Astrocyte of the spinal cord (primary cell): ENCODE data around the gene DYNC1I1.
A peak's percentile ranks its signal among the peaks of the same experiment; 100 is the strongest.

Experiments
- DNase-seq: peaks from one replicate; pipeline ENCODE4 v3.0.0; 2011; ENCODE audit warnings: low read depth, low spot score
- H3K4me3 ChIP-seq: 2 replicates; pipeline ENCODE4 v1.5.1; 2011; ENCODE audit warnings: low read depth, mild to moderate bottlenecking, low read length, moderate library complexity
- in situ Hi-C: cut with HindIII; loops from 2 replicates; pipeline ENCODE4 v1.10.0; 2017; ENCODE audit warnings: low sequenced_read_pairs
- TF ChIP-seq, protein P1 (sequence below): IDR thresholded peaks from 2 replicates; pipeline ENCODE4 v1.5.1; 2012; ENCODE audit warnings: low read depth, mild to moderate bottlenecking, low read length, inconsistent platforms

The DYNC1I1 gene

DNA sequence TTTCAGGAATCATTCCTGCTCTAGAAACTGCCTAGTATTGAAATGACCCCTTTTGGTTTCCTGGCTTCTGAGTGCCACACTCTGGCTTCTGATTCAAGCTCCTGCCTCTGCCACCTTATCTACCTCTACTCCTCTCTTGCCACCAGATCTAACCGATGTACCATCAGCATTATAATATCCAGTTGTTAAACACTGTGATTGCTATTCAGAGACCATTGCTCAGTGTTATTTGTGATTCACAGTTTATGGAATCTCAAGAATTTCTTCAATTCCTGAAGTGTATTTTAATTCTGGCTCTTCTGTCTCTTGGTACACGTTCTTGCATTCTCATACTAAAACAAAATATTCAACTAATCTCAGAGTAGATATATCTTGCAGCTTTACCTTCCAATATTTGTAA, 88.7 kb downstream of the DYNC1I1 start:
- DNase-seq: peak; percentile 30
- TF ChIP-seq, protein P1, sequence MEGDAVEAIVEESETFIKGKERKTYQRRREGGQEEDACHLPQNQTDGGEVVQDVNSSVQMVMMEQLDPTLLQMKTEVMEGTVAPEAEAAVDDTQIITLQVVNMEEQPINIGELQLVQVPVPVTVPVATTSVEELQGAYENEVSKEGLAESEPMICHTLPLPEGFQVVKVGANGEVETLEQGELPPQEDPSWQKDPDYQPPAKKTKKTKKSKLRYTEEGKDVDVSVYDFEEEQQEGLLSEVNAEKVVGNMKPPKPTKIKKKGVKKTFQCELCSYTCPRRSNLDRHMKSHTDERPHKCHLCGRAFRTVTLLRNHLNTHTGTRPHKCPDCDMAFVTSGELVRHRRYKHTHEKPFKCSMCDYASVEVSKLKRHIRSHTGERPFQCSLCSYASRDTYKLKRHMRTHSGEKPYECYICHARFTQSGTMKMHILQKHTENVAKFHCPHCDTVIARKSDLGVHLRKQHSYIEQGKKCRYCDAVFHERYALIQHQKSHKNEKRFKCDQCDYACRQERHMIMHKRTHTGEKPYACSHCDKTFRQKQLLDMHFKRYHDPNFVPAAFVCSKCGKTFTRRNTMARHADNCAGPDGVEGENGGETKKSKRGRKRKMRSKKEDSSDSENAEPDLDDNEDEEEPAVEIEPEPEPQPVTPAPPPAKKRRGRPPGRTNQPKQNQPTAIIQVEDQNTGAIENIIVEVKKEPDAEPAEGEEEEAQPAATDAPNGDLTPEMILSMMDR: no peak
- no peak overlapping the region for H3K4me3 ChIP-seq
- in situ Hi-C loops: no loop called here

DNA sequence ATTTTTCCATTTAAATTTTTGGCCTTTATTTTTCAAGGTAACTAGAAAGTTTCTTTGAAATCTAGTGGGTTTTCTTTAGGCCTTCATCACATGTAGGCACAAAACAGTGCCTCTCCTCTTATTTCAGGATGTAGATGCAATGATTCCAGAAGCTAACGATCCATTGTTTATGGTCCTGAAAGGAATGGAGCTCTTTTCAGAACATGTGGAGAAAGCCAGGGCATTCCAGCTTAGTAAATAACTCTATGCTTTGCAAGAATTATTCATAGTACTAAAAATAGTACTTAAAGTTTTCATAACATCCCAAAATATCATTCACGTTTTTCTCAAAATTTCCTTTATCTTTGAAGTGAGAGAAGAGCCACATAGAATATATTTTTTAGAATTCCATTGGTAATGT, 91.3 kb downstream of the DYNC1I1 start:
- no peak for DNase-seq
- TF ChIP-seq, protein P1: no peak
- no peak overlapping the region for H3K4me3 ChIP-seq
- in situ Hi-C loops: no loop called here

DNA sequence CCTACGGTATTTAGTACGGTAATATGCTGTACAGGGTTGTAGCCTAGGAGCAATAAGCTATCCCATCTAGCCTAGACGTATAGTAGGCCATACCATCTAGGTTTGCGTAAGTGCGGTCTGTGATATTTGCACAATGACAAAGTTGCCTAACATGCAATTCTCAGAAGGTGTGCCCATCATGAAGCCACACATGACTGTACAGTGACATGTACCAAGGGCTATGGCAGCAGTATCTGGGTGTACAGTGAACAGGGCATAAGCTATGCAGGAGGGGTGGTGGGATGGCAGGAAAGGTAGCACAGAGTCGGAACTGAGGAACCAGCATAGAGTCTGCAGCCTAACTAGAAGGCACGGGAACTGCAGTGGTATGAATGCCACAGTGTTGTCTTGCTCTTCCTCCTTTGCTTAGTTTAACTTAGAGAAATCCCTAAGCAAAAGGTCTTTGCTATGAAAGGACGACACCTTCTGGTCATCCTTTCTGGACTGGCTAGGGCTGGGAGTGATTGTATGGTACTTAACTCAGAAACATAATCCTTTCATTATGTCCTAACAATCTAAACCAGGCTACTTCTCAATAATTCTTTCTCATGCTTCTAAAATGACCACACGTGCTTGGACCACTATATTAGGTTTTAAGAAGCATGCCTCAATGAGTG, 93.5 kb downstream of the DYNC1I1 start:
- in situ Hi-C loops: no loop called here
- no peak overlapping the region for H3K4me3 ChIP-seq
- DNase-seq: peak; percentile 46
- TF ChIP-seq, protein P1: peak; percentile 61

DNA sequence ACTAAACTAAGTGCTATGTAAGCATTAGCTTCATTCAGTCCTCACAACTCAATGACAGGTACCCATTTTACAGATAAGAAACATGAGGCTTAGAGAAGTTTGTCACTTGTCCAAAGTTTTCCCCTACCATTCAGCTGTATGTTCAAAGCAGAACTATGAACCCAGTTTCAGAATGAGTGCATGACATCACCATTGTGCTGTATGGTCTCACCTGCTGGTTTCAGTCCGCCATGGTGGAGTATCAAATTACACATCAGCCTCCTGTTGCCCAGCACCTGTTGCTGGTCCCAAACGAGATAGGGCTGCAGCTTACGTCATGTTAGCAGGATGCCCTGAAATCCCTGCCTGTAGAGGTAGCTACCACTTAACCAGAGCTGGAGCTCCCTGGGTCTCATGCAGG, 95.0 kb downstream of the DYNC1I1 start:
- in situ Hi-C loops: no loop called here
- DNase-seq: no peak
- TF ChIP-seq, protein P1: no peak
- H3K4me3 ChIP-seq: no peak overlapping the region

DNA sequence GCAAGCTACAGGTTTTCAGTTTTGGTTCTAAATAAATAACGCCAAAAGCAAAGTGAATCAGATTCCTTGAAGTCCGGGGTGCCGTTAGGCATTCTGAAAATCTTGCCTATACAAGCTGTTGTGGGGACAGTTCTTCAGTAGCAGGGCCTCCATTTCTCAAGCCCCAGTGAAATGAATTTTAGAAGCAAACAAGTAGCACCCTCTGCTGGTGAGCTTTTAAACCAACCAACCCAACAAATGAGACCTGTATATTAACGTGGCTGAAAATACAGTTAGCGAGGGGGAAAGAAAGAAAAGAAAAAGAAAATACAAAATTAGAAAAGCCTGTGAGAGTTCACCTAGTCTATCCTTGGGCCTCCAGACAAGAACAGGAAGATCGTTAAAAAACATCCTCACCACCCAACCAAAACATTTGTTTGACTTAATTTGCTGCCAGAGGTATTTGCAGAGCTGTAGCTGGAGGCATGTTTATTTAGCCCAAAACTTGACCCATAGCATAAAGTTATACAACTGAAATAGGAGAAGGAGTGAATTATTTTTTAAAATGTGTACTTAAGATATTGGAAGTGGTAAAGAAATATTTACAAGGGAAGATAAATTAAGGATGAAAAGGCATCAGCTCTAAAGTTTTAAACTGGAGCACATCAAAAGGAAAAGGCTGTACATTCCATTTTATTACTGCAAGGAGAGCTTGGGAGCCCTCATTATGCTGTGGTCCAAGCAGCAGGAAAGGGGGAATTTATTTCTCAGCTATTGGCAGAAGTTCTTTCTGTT, 98.9 kb downstream of the DYNC1I1 start:
- no peak overlapping the region for H3K4me3 ChIP-seq
- TF ChIP-seq, protein P1: peak; percentile 74
- peak; percentile 59 for DNase-seq
- in situ Hi-C loops: no loop called here

DNA sequence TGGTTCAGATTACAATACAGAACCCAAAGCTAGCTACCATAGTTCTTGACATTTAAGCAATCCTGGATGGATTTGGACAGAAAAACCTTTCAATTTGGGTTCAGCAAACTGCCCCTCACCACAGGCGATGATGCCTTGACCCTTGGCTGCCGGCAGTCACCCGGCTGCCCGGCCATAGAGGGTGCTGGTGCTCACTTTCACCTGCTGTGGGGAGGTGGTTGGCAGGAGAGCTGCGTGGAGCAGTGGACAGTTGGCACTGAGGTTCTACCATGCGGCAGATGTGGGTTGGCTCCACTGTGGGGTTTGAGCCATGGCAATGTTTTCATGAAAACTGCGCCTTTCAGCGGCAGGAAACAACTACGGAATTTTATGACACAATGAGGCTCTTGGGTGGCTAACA, 99.5 kb downstream of the DYNC1I1 start:
- in situ Hi-C loops: no loop called here
- H3K4me3 ChIP-seq: no peak overlapping the region
- TF ChIP-seq, protein P1: no peak
- DNase-seq: no peak
